T-helper 22 cell (primary cell): ENCODE data around the gene MICOS13.

Experiments used
- DNase-seq: peaks from one replicate; pipeline ENCODE4 v3.0.0-alpha.2; 2020; ENCODE audit warnings: low read depth

MICOS13 gene

GRCh38 chr19:5667751-5668271 lies 12.5 kb downstream of the MICOS13 start:
- DNase-seq = no peak

- no peak for DNase-seq
Measured at GRCh38 chr19:5666921-5667610, 13.2 kb downstream of the MICOS13 start.

- DNase-seq = no peak
Measured at GRCh38 chr19:5665781-5666513, 14.4 kb downstream of the MICOS13 start.

- no peak for DNase-seq
Measured at GRCh38 chr19:5664515-5664914, 15.8 kb downstream of the MICOS13 start.

GRCh38 chr19:5663904-5664303 lies 16.4 kb downstream of the MICOS13 start:
- no peak for DNase-seq

GRCh38 chr19:5661483-5661882 lies 18.8 kb downstream of the MICOS13 start:
- no peak for DNase-seq

GRCh38 chr19:5655412-5655811 lies 24.9 kb downstream of the MICOS13 start:
- DNase-seq = no peak

- DNase-seq = no peak
Measured at GRCh38 chr19:5654931-5655330, 25.4 kb downstream of the MICOS13 start.

GRCh38 chr19:5652261-5652660 lies 28.1 kb downstream of the MICOS13 start:
- no peak for DNase-seq

- DNase-seq = no peak
Measured at GRCh38 chr19:5651361-5651760, 29.0 kb downstream of the MICOS13 start.

GRCh38 chr19:5648464-5648863 lies 31.9 kb downstream of the MICOS13 start:
- DNase-seq = no peak

- DNase-seq = no peak
Measured at GRCh38 chr19:5646703-5647102, 33.6 kb downstream of the MICOS13 start.

GRCh38 chr19:5645409-5645808 lies 34.9 kb downstream of the MICOS13 start:
- no peak for DNase-seq

GRCh38 chr19:5644037-5644436 lies 36.3 kb downstream of the MICOS13 start:
- no peak for DNase-seq

- no peak for DNase-seq
Measured at GRCh38 chr19:5643060-5643459, 37.3 kb downstream of the MICOS13 start.

GRCh38 chr19:5642204-5642603 lies 38.1 kb downstream of the MICOS13 start:
- DNase-seq = no peak

GRCh38 chr19:5641171-5641570 lies 39.1 kb downstream of the MICOS13 start:
- DNase-seq = no peak

- no peak for DNase-seq
Measured at GRCh38 chr19:5637971-5638370, 42.3 kb downstream of the MICOS13 start.

- DNase-seq = no peak
Measured at GRCh38 chr19:5635427-5635826, 44.9 kb downstream of the MICOS13 start.

GRCh38 chr19:5632657-5633056 lies 47.7 kb downstream of the MICOS13 start:
- no peak for DNase-seq

- no peak for DNase-seq
Measured at GRCh38 chr19:5632241-5632612, 48.1 kb downstream of the MICOS13 start.

- no peak for DNase-seq
Measured at GRCh38 chr19:5631567-5632240, 48.6 kb downstream of the MICOS13 start.

GRCh38 chr19:5628919-5629481 lies 51.3 kb downstream of the MICOS13 start:
- no peak for DNase-seq
